Limb (tissue), 2 donors: ENCODE results near the gene TMED10.

Experiments
- DNase-seq, 2 donors: peaks; one replicate each; pipeline ENCODE4 v3.0.0-alpha.2; 2016; ENCODE audit errors: extremely low spot score in 2 of 2

The TMED10 gene

DNA sequence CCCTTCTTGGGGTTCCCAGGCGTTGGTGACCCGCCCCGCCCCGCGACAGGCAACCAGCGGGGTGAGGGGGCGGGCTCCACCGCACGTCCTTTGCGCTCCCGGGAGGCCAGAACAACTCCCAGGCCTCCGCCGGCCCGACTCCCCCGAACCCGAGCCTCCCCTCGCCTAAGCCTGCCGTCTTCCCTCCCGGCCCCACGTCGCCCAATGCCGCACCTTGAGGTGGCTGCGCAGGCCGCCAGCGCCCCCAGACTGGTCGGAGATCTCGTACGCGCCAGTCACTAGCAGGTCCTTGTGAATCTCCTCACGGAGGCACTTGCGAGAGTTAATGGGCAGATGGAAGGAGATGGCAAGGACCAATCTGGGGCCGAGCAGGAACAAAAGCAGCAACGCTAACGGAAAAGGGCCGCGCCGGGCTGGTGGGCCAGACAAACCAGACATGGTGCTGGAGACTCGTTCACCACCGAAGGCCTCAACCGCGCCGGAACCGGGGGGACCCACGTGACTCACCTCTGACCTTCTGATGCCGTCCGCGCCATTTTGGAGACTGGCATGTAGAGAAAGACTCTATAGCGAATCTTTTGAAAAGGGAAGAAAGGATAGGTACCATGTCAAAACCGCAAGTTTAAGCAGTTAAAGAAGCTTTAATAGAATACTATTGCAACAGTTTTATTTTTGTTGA lies at the start of gene TMED10:
Gene TMED10 (minus strand): TSS at position 471 of the 679 bp plus-strand sequence. CDS start 33 bp downstream, at position 438.
- peak in 1 of 2 donors; percentile 94 for DNase-seq

DNA sequence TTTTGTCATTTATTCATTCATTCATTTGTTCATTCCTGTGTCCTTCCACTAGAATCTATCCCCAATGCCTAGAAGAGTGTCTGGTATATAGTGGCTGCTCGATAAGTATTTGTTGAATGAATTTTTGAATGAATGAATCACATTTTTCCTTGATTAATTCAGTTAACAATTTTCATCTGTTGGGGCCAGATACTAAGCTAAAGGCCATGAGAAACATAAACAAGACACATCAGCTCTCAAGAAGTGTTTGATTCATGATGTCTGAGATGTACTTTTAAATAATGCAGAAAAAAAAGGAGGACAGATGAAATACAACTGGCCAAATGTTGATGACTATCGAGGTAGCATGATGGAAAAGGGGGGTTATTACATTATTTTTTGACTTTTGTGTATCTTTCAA lies 48.1 kb upstream of the TMED10 start:
- no peak for DNase-seq

DNA sequence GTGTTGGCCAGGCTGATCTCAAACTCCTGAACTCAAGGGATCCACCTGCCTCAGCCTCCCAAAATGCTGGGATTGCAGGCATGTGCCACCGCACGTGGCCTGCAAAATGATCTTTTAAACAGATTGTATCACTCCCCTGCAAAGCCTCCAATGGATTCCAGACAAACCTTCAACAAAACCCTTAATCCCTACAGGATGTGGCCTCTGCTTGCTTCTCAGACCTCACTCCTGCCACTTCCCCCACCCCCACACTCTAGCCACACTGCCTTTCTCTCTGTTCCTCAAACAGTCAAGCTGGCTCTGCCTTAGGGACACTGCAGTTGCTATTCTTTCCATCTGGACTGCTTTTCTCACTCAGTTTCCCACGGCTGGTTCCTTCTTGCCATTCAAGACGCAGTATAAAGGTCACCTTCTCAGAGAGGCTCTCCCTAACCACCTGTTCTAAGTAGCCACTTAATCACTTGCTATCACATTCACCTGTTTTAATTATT lies 47.3 kb upstream of the TMED10 start:
- no peak for DNase-seq

DNA sequence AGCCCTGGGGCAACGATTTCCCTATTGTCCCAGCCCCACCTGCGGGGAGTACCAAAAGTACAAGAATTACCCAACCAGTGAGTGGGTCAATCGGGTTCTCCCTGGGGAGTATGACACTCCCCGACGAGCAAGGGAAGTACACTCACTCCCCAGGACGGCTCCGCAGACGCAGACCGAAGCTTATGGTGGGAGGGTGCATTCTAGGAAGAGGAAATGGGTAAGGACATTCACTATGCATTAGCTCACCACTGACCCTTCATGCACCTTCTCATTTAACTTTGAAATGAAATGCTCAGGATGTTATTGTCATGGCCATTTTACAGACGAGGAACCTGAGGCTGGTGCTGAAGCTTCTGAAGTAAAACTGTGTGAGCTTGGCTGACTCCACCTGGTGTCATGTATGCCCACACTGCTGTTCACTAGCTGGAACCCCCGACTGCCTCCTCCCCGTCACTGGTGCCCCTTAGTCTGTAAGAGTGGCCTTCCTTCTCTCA lies 45.8 kb upstream of the TMED10 start:
- no peak for DNase-seq

DNA sequence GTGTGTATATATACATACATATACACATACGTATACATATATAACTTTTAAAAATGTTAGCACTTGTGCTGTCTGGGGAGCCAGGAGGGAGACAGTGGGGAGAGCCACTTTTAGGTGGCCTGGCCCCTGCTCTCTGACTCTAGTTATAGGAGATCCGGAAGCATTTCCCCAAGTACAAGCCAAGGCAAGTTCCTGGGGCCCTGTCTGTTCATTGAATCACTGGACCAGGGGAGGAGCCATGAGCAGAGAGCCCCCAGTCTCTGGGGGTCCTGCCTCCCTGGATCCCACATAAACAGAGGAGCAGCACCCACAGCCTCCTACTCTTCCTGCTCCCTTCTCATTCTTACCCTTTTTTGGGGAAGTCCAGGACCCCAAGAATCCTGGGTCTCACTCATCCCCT lies 45.4 kb upstream of the TMED10 start:
- DNase-seq, result no peak

DNA sequence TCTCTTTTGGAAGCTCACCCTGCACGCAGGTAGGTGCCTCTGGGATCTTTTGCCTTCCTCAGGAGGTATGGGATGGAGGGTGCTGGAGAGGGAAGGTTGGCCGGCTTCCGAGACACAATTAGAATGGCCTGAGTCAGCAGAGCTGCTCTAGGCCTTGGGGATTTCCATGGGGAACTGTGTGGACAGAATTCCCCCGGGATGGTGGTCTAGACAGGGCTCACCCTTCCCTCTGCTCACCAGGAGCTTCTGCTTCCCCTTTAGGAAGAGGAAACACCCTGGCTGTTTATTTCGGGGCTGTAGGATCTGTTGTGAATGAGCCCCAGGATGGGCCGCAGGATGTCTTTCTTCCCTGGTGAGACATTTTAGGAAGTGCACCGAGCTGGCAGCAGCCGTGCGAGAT lies 43.7 kb upstream of the TMED10 start:
- DNase-seq, result no peak

DNA sequence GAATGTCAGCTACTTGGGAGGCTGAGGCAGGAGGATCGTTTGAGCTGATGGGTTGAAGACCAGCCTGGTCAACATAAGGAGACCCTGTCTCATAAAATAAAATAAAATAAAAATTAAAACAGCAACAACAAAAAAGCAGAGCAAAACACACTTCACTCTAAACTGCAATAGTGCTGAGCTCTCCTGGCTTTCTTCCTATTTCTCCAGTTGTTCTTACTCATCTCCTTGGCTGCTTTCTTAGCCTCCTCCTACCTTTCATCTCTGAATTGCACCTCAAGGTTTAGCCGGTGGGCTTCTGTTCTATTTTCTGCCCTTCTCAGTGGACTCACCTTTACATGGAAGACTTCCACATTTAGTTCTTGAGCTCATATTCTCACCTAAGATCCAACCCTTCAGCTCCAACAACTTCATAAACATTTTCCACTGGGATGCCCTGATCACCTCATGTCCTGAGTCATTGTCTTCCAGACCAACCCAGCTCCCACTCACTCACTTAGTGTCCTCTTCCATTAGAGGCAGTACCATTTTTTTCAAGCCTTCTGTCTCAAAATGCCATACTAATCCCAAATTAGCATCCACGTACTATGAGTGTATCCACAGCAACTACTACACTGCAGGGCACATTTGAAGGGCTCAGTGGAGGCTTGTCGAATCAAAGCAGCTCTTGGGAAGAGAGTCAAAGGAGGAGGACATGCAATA lies 41.2 kb upstream of the TMED10 start:
- no peak for DNase-seq

DNA sequence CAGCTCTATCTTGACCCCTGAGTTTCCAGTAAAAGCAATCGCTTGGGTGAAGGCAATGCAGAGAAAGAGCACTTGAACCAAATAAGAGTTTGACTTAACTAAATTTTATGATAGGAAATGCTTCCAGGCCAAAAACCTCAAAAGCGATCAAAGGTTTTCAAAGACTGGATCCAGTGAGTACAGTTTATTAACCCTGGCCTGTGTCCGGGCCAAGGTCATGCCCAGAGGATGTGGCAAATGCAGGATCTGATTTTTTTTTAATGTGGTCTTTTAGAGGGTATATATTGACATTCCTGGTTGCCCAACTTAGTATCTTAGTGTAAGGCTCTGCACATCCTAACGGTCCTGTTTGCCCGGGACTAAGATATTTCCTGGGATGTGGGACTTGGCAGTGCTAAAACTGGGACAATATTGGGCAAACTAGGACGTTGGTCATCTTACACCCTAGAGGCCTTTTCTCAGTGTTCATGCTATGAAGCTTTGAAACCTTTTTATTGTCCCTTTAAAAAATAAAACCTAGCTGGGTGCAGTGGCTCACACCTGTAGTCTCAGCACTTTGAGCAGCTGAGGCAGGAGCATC lies 40.1 kb upstream of the TMED10 start:
- no peak for DNase-seq

DNA sequence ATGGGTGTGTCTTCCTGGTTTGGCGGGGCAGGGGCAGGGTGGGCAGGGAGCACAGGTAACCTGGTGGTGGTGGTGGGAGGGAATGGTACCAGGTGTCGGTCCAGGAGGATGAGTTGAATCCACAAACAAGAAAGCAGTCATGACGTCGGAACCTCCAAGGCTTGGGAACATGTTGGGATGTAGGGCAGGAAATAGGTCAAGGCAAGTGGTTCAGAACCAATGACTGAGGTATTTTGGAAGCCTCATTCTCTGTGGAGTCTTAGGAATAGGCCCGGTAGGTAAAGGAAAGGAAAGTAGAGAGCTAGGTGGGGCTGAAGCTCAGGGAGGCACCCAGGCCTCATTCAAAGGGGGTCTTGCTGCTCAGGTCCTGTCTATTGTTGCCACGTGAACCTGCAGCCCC lies 39.1 kb upstream of the TMED10 start:
- DNase-seq, result no peak

DNA sequence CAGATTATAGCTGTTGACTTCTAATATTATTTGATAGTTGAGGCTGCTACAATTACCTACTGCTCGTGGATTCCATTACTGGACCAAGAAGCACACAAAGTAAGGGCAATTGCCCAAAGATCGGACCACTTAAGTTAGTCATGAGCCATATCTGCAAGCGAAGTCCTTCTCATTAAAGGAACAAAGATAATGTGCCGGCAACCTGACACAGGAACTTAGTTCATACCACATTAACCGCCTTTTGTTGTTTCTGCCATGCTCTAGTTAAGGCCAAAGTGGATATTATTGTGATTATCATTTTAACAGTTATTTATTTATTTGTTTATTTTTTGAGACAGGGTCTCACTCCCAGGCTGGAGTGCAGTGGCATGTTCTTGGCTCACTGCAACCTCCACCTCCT lies 38.1 kb upstream of the TMED10 start:
- no peak for DNase-seq

DNA sequence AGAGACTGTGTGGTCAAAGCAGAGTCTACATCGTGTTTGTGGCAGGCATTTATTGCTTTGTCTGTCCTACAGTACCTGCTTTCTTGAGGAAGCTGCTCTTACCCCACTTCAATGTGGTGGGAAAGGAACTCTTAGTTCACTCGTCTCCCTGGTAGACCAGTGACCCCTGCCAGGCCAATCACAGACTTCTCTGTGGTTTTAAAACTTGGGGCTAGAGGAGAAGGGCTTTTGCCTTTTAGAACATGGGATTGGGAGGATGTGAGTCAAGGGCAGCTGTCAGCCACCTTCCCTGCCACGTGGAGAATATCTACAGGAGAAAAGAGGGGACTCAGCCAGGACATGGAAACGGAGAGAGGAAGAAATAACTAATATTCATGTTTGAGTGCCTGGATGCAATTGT lies 36.8 kb upstream of the TMED10 start:
- no peak for DNase-seq

DNA sequence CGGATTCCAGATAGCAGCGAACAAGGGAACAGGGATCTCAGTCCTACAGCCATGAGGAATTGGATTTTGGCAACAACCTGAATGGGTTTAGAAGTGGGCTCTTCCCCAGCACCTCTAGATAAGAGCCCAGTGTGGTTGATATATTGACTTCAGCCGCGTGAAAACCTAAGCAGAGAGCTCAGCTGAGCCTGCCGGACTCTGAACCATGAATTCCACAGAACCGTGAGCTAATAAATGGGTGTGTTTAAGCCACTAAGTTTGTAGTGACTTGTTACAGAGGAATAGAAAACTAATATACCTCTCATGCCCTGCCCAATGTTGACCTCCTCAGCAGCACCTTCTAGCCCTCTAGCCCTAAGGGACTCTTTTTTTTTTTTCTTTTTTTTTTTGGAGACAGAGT lies 32.4 kb upstream of the TMED10 start:
- no peak for DNase-seq

DNA sequence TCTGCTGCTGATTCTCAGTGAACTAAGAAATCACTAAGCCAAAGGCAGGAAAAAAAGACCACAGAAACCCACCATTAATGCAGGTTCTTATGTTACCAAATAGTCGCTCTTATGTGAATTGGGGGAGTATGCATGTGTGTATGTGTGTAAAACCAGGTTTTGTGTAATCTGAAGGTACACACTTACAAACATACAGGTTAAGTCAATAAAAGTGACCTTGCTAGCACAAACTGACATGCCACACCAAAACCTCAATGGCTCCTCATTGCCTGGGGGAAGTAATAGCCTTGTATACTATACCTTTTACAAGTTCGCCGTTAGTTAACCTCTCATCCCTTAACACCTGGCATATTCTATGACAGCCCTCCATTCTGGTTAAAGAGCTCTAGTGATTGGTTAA lies 29.8 kb upstream of the TMED10 start:
- no peak for DNase-seq

DNA sequence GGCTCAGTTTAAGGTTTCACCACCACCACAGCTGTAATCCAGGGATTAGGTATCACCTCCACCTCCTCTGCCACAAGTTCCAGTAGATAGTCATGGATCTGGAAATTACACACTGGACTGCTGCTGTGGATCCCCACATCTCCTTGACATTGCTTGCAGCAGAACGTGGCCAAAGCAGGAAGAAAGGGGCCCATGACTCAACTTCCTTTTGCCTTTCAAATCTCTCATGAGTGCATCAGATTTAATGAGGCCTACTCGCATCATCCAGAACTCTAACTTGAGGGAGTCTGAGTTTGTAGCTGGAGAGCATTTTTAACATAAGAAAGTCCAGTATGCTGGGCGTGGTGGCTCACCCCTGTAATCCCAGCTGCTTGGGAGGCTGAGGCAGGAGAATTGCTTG lies 29.2 kb upstream of the TMED10 start:
- no peak for DNase-seq

DNA sequence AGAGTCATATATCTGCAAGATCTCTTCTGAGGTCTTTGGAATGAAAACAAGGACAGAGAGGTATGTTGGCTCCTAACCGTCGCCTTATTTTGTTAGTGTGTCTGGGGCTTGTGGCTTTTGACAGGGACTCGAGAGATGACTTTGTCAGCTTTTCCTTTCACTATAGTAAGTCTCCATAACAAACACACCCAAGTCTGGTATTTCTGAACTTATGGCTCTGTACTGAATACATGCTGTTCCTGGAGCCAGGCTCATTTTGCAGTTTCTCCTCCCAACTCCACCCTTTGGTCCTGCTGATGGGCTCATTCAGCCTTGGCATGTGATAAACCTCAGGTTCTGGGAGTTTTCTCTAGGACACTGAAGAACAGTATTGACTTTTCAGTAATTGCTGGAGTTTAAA lies 27.7 kb upstream of the TMED10 start:
- DNase-seq, result peak in 1 of 2 donors; percentile 14

DNA sequence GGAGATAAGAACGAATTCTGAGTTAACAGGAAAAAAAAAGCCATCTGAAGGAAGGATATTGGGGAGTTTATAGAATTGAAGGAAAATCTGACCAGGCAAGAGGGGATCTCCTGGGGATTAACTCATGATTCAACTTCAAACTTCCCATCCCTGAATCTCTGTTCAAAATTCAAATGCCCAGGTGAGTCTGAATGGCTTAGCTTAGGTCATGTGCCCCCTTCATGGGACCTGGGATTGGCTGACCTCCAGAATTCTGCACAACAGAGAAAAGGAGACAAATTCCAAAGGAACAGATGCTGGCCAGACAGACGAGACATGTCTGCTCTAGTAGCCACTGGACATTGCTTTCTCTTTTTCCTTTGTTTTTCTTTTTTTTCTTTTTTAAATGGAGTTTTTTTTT lies 26.2 kb upstream of the TMED10 start:
- no peak for DNase-seq

DNA sequence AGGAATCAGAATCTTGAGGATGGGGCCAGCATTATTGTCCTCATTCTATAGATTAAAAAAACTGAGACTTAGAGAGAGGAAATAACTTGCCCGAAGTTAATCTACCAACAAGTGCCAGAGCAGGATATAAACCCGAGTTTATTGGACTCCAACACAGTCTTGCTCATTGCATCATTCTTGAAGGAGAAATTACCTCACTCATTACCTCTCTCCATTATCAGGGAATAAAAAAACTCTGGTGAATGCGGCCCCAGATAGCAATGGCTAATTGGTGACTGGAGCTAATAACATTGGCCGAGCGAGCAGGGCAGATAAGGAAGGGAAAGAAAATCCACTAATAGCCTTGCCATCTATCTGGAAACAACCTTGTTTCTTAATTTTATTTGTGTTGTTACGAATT lies 24.7 kb upstream of the TMED10 start:
- no peak for DNase-seq

DNA sequence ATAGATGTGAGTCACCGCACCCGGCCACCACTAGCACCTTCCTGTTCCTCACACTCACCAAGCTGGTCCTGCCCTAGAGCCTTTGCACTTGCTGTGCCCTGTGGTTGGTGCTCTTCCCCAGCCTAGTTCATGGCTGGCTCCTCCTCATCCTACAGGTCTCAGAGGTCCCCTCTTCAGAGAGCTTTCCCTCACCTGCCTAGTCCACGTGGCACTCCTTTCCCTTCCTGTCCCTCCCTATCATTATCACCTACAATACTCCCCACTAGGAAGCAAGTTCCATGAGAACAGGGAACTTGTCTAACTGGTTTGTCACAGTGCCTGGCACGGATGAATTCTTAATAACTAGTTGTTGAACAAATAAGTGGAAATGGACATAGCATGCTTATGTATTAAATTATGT lies 24.0 kb upstream of the TMED10 start:
- DNase-seq, result no peak

DNA sequence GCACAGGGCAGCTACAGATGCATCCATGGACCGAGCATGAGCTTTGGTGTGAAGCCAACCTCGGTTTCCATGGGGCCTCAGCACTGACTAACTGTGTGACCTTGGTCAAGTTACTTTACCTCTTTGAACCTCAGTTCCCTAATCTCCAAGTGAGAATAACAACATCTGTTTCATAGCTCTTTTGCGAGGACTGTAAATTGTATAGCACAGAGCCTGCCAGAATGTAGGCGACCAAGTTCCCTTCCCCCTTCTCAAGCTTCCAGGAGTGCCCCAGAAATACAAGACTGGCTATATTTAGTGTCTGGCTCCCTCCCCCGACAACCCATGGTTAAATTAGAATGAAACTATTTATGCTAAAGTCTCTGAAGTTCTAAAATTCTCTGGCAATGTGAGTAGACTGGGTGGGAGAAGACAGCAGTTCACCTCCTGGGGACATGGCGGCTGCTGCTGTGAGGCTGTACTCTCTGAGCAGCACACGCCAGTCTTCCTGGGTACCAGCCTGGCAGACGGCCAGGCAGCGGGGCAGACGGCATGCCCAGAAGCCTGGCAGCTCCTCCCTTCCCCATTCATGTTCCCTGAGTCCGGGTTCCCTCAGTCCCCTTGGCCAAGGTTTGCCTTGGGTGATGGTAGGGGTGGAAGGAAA lies 22.0 kb upstream of the TMED10 start:
- peak; percentile 21 to 42 for DNase-seq

DNA sequence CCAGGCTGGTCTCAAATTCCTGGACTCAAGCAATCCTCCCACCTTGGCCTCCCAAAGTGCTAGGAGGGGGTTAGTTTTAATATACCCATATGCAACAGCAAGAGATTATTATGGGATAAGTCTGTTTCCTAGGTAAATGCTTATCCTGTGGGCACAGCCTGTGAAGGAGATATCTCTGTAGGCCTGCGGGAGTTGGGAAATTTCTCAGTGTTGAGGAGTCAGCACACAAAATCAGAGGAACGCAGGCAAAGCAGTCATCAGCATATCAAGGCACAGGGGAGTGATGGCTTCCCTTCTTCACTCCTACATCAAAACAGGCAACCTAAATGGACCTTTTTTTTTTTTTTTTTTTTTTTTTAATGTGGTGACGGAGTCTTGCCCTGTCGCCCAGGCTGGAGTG lies 20.9 kb upstream of the TMED10 start:
- DNase-seq, result no peak

DNA sequence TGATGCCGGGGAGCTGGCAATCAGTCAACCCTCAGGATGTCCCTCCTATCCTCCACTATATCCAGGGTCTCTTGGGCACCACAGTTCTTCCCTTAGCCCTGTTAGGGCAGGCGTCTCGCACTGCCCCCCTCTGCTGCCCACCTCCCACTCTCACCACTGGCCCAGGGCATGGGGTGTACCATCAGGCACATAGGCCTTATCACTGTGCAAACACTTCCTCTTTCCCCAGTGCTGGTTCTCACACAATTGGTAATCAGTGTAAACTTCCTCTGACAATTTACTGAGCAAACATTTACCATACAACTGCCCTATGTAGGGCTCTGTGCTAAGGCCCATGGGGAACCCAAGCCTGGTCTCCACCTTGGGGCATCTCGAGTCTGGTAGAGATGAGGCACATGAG lies 20.1 kb upstream of the TMED10 start:
- no peak for DNase-seq

DNA sequence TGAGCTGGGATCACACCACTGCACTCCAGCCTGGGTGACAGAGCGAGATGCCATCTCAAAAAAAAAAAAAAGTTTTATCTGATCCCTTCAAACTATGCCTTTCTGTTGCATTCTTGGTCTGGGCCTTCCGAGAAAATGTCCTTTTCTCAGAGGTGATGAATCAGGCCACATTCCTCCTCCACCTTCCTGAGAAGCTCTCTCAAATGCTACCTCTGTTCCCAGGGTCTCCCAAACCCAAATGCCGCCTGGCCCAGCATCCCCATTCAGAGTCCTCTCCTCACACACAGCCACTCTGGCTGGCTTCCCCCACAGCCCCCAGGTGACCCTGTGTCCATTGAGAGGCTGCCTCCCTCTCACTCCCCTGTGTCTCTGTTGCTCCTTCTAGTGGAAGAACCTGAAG lies 19.7 kb upstream of the TMED10 start:
- DNase-seq, result no peak
